ENCODE results near the gene DCDC1. TPM values are rescaled to one million over a fixed set of nuclear protein-coding genes. Genes with fewer than 3 reads are reported as not detected.

The DCDC1 gene
- total RNA-seq, 2 donors from 2014 or later, result 2.9 to 3.2 TPM

DNA sequence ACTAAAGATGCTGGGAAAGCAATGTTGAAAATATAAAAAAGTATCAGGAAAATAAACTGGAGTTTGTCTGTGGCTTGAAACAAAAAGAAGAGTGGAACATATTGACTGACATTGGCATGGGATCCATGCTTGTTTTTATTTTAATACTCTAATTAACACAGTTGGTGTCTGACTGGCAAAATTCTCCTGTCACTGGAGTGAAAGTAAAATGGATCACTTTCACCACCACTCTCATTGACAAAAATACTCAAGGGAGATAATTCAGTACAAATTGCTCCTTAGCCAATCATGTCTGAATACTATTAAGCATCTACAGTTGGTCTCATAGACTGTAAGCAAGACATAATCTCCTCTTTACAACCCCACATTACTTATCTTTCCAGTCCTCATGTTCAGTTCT lies 101.8 kb downstream of the DCDC1 start:
- H3K36me3 ChIP-seq (ENCODE audit: control insufficient read depth, insufficient read depth, low read length), result no peaks in the 10 kb centered on the region
- peaks cover under 1% of the 10 kb centered on the region for H3K4me1 ChIP-seq (ENCODE audit: control insufficient read depth, insufficient read depth, low read length)
- no peaks in the 10 kb centered on the region for H3K27me3 ChIP-seq (ENCODE audit: control insufficient read depth, insufficient read depth, low read length, poor library complexity, severe bottlenecking)
- peaks cover 9% of the 10 kb centered on the region for H3K36me3 Mint-ChIP-seq (ENCODE audit: low read depth)
- H3K27ac ChIP-seq (ENCODE audit: low read depth, low read length), result no peak overlapping the region
- H3K9me3 Mint-ChIP-seq, result peaks cover 21% of the 10 kb centered on the region
- TF ChIP-seq, protein P1, sequence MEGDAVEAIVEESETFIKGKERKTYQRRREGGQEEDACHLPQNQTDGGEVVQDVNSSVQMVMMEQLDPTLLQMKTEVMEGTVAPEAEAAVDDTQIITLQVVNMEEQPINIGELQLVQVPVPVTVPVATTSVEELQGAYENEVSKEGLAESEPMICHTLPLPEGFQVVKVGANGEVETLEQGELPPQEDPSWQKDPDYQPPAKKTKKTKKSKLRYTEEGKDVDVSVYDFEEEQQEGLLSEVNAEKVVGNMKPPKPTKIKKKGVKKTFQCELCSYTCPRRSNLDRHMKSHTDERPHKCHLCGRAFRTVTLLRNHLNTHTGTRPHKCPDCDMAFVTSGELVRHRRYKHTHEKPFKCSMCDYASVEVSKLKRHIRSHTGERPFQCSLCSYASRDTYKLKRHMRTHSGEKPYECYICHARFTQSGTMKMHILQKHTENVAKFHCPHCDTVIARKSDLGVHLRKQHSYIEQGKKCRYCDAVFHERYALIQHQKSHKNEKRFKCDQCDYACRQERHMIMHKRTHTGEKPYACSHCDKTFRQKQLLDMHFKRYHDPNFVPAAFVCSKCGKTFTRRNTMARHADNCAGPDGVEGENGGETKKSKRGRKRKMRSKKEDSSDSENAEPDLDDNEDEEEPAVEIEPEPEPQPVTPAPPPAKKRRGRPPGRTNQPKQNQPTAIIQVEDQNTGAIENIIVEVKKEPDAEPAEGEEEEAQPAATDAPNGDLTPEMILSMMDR (conservative IDR thresholded peaks at IDR 0.05), result no peak
- no peak overlapping the region for H3K4me3 Mint-ChIP-seq
- H3K27me3 Mint-ChIP-seq (ENCODE audit: insufficient read depth), result no peaks in the 10 kb centered on the region
- H3K9me3 ChIP-seq (ENCODE audit: control insufficient read depth, low read length), result peaks cover 17% of the 10 kb centered on the region
- H3K4me1 Mint-ChIP-seq, result peaks cover 2% of the 10 kb centered on the region
- H3K27ac Mint-ChIP-seq, result no peak overlapping the region
- no peak overlapping the region for H3K9ac ChIP-seq (ENCODE audit: extremely low read depth, low read length, poor library complexity, severe bottlenecking)
- DNase-seq, result no peak
- no peak overlapping the region for H3K4me3 ChIP-seq (ENCODE audit: low read length)

DNA sequence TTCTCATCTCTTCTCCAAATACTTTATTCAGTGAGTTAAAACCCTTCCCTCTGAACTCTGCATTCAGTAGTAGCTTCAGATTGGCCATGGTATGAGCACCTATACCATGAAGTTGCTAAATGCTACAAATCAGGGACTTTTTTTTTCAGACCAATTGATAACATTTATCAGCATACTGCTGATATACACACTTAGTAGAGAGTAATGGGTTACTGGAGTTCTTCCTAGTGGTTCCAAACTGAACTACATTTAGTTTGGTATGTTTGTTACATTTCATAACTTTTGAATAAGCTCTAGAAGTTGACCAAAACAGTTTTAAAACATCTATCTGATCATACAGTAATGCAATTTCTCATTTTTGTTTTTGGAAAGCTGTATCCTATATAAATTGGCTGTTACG lies 104.7 kb downstream of the DCDC1 start:
- no peak for DNase-seq
- H3K36me3 Mint-ChIP-seq (ENCODE audit: low read depth), result no peaks in the 10 kb centered on the region
- WGBS, 2 experiments (ENCODE audit: insufficient coverage in 1 of 2, insufficient read length in 1 of 2), result no CpG with 5 or more reads among the region's 1 CpG

DNA sequence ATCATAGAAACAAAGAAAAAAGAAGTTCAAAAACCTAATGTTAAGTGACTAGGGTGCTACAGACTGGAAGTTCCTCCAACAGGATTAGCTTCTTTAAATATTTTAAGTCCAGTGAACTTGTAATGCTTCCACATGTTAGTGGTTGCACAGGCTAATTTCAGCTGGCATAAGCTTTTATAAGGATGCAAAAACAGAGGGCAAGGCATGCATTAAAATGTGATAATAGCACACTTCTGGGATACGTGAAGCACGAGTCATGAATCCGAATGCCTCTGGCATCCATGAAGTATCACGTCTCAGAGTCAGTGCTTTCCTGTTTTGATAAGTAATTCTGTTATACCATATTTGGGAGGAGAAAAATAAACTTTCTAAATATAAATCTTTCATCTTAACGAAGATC lies 106.8 kb downstream of the DCDC1 start:
- Mint-ChIP-seq H3K36me3 (ENCODE audit: low read depth) (no peaks in the 10 kb centered on the region), H3K4me3 (no peak overlapping the region), H3K27ac (no peak overlapping the region), H3K4me1 (peaks cover 25% of the 10 kb centered on the region), H3K9me3 (no peaks in the 10 kb centered on the region), H3K27me3 (ENCODE audit: insufficient read depth) (no peaks in the 10 kb centered on the region)
- Histone ChIP-seq H3K9me3 (ENCODE audit: control insufficient read depth, low read length) (no peaks in the 10 kb centered on the region), H3K27me3 (ENCODE audit: control insufficient read depth, insufficient read depth, low read length, poor library complexity, severe bottlenecking) (no peaks in the 10 kb centered on the region), H3K27ac (ENCODE audit: low read depth, low read length) (no peak overlapping the region), H3K4me1 (ENCODE audit: control insufficient read depth, insufficient read depth, low read length) (peaks cover 13% of the 10 kb centered on the region), H3K4me3 (ENCODE audit: low read length) (no peak overlapping the region), H3K36me3 (ENCODE audit: control insufficient read depth, insufficient read depth, low read length) (no peaks in the 10 kb centered on the region), H3K9ac (ENCODE audit: extremely low read depth, low read length, poor library complexity, severe bottlenecking) (no peak overlapping the region)
- 85 to 100% methylated on average over 3 to 5 of the region's 5 CpGs for WGBS, 2 experiments (ENCODE audit: insufficient coverage in 1 of 2, insufficient read length in 1 of 2)
- TF ChIP-seq, protein P1 (conservative IDR thresholded peaks at IDR 0.05), result no peak
- no peak for DNase-seq

More for the DNA sequence above, 104.7 kb downstream of the DCDC1 start:
- TF ChIP-seq, protein P1 (conservative IDR thresholded peaks at IDR 0.05), result peak; percentile 56
- no peak overlapping the region for H3K27ac Mint-ChIP-seq
- no peak overlapping the region for H3K4me3 Mint-ChIP-seq
- Histone ChIP-seq H3K9me3 (ENCODE audit: control insufficient read depth, low read length) (no peaks in the 10 kb centered on the region), H3K9ac (ENCODE audit: extremely low read depth, low read length, poor library complexity, severe bottlenecking) (no peak overlapping the region), H3K27ac (ENCODE audit: low read depth, low read length) (no peak overlapping the region), H3K4me1 (ENCODE audit: control insufficient read depth, insufficient read depth, low read length) (peaks cover 11% of the 10 kb centered on the region), H3K36me3 (ENCODE audit: control insufficient read depth, insufficient read depth, low read length) (no peaks in the 10 kb centered on the region), H3K27me3 (ENCODE audit: control insufficient read depth, insufficient read depth, low read length, poor library complexity, severe bottlenecking) (no peaks in the 10 kb centered on the region), H3K4me3 (ENCODE audit: low read length) (no peak overlapping the region)
- H3K9me3 Mint-ChIP-seq, result peaks cover 4% of the 10 kb centered on the region
- no peaks in the 10 kb centered on the region for H3K27me3 Mint-ChIP-seq (ENCODE audit: insufficient read depth)
- peaks cover 10% of the 10 kb centered on the region for H3K4me1 Mint-ChIP-seq

Data from endodermal cell (in vitro differentiated cells).